Mesenchymal stem cell (in vitro differentiated cells and primary cell): Measurements from ENCODE around the gene FOXC2.
A peak's percentile ranks its signal among the peaks of the same experiment; 100 is the strongest.

ENCODE experiments used
- DNase-seq: peaks from one replicate; pipeline ENCODE4 v3.0.0-alpha.2; 2013
- H2AFZ ChIP-seq: one replicate; pipeline ENCODE4 v1.6.1; 2013; ENCODE audit warnings: low read depth, mild to moderate bottlenecking, control low read depth, inconsistent platforms, low read length, moderate library complexity
- H2AK5ac ChIP-seq: 2 replicates; pipeline ENCODE4 v1.6.1; 2013; ENCODE audit warnings: low read length, moderate library complexity, mild to moderate bottlenecking, inconsistent platforms; ENCODE audit not compliant: severe bottlenecking
- H2BK120ac ChIP-seq: one replicate; pipeline ENCODE4 v1.6.1; 2013; ENCODE audit warnings: low read depth, mild to moderate bottlenecking, inconsistent platforms, low read length, moderate library complexity
- H2BK12ac ChIP-seq, 2 experiments: one replicate each; pipeline ENCODE4 v1.6.1; 2013; ENCODE audit warnings: inconsistent platforms in 2 of 2, low read length in 2 of 2, mild to moderate bottlenecking in 2 of 2, moderate library complexity in 2 of 2, control low read depth in 1 of 2
- H2BK15ac ChIP-seq: one replicate; pipeline ENCODE4 v1.6.1; 2013; ENCODE audit warnings: mild to moderate bottlenecking, low read depth, inconsistent platforms; ENCODE audit not compliant: poor library complexity, severe bottlenecking
- H2BK5ac ChIP-seq: 2 replicates; pipeline ENCODE4 v1.6.1; 2013; ENCODE audit warnings: low read depth, mild to moderate bottlenecking, low read length, control low read depth, inconsistent platforms; ENCODE audit not compliant: poor library complexity, severe bottlenecking
- H3K14ac ChIP-seq, 2 experiments: one replicate each; pipeline ENCODE4 v1.6.1; 2013; ENCODE audit warnings: inconsistent platforms in 2 of 2, low read length in 2 of 2, control low read depth in 1 of 2, mild to moderate bottlenecking in 1 of 2, moderate library complexity in 1 of 2
- H3K18ac ChIP-seq, 2 experiments: one replicate each; pipeline ENCODE4 v1.6.1; 2013; ENCODE audit warnings: inconsistent platforms in 2 of 2, low read length in 2 of 2, control low read depth in 1 of 2, low read depth in 1 of 2, mild to moderate bottlenecking in 1 of 2
- H3K23ac ChIP-seq, 2 experiments: one replicate each; pipeline ENCODE4 v1.6.1; 2013; ENCODE audit warnings: inconsistent platforms in 2 of 2, low read length in 2 of 2, mild to moderate bottlenecking in 2 of 2, moderate library complexity in 2 of 2, control low read depth in 1 of 2
- H3K27ac ChIP-seq: 2 replicates; pipeline ENCODE4 v1.5.1; 2013; ENCODE audit warnings: mild to moderate bottlenecking, moderate library complexity, low read length, control low read depth, inconsistent platforms; ENCODE audit not compliant: poor library complexity, severe bottlenecking
- H3K27me3 ChIP-seq, 2 experiments: 2 replicates each; pipeline versions ENCODE4 v1.6.1 to v1.7.0; 2013; ENCODE audit warnings: low read length in 2 of 2, mild to moderate bottlenecking in 2 of 2, moderate library complexity in 2 of 2, control low read depth in 1 of 2, inconsistent platforms in 1 of 2; ENCODE audit not compliant: control insufficient read depth in 1 of 2, insufficient read depth in 1 of 2
- H3K36me3 ChIP-seq, 2 experiments: 2 replicates each; pipeline versions ENCODE4 v1.6.1 to v1.7.0; 2013; ENCODE audit warnings: low read length in 2 of 2, control low read depth in 1 of 2, inconsistent platforms in 1 of 2, low read depth in 1 of 2, mild to moderate bottlenecking in 1 of 2; ENCODE audit not compliant: insufficient read depth in 2 of 2, control insufficient read depth in 1 of 2
- H3K4ac ChIP-seq, 2 experiments: one replicate each; pipeline ENCODE4 v1.6.1; 2013; ENCODE audit warnings: inconsistent platforms in 2 of 2, low read length in 2 of 2, mild to moderate bottlenecking in 2 of 2, moderate library complexity in 2 of 2, control low read depth in 1 of 2, low read depth in 1 of 2
- H3K4me1 ChIP-seq: 2 replicates; pipeline ENCODE4 v1.6.1; 2013; ENCODE audit warnings: low read depth, low read length, control low read depth; ENCODE audit not compliant: control insufficient read depth, insufficient read depth
- H3K4me2 ChIP-seq: 2 replicates; pipeline ENCODE4 v1.6.1; 2013; ENCODE audit warnings: low read length, mild to moderate bottlenecking, inconsistent platforms; ENCODE audit not compliant: poor library complexity, severe bottlenecking
- H3K4me3 ChIP-seq, 2 experiments: 2 replicates each; pipeline versions ENCODE4 v1.5.1 to v1.7.0; 2013; ENCODE audit warnings: low read length in 2 of 2, mild to moderate bottlenecking in 2 of 2, control low read depth in 1 of 2, low read depth in 1 of 2; ENCODE audit not compliant: insufficient read depth in 1 of 2
- H3K79me1 ChIP-seq: replicated peaks from 2 replicates; pipeline ENCODE4 v1.6.1; 2013; ENCODE audit warnings: mild to moderate bottlenecking, control low read depth, low read length, inconsistent platforms; ENCODE audit not compliant: poor library complexity, severe bottlenecking
- H3K9ac ChIP-seq: 2 replicates; pipeline ENCODE4 v1.7.0; 2013; ENCODE audit warnings: mild to moderate bottlenecking, low read length, moderate library complexity
- H3K9me3 ChIP-seq: 2 replicates; pipeline ENCODE4 v1.7.0; 2013; ENCODE audit warnings: mild to moderate bottlenecking, low read length; ENCODE audit not compliant: control insufficient read depth
- H4K8ac ChIP-seq: one replicate; pipeline ENCODE4 v1.6.1; 2013; ENCODE audit warnings: inconsistent platforms, mild to moderate bottlenecking, low read length, moderate library complexity
- H4K91ac ChIP-seq: one replicate; pipeline ENCODE4 v1.6.1; 2013; ENCODE audit warnings: mild to moderate bottlenecking, low read length, inconsistent platforms
- WGBS: methylation state at CpG from one replicate; pipeline ENCODE4 v1.1.7; 2013; ENCODE audit warnings: mixed read lengths; 5-methylcytosine and 5-hydroxymethylcytosine counted together

The FOXC2 gene

DNA sequence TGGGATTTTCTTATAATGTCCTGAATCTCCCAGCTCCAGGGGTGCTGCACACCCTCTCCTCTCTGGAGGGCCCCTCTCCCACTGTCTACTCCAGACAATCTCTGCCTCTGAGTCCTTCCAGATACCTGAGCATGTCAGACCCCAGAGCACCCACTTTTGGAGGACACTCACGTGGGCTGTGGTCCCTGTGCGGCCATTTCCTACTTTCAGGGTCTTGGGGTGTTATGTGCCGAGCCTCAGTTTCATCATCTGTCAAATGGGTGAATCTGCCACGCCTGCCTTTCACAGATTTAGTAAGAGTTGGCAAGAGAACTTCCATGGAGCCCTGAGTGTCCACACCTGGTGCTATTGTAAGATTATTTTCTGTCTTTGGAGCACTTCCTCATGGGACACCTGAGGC lies 8.0 kb downstream of the FOXC2 start:
- Histone ChIP-seq H2AFZ (no peak overlapping the region), H2BK12ac (peak overlapping the region in 1 of 2 experiments; percentile 38), H3K4me3 (no peak overlapping the region), H4K8ac (no peak overlapping the region), H3K27me3 (peaks cover 0 to 38% of the 10 kb centered on the region in 2 experiments), H3K36me3 (peaks cover 0 to 17% of the 10 kb centered on the region in 2 experiments), H3K27ac (peak overlapping the region; percentile 44), H3K4me2 (no peak overlapping the region), H3K18ac (no peak overlapping the region), H4K91ac (no peak overlapping the region), H3K4me1 (peaks cover 50% of the 10 kb centered on the region), H2BK120ac (no peak overlapping the region), H3K23ac (no peak overlapping the region), H2BK5ac (no peak overlapping the region), H3K9ac (no peak overlapping the region), H3K79me1 (no peaks in the 10 kb centered on the region), H3K9me3 (no peaks in the 10 kb centered on the region), H2AK5ac (peak overlapping the region; percentile 2), H3K4ac (peak overlapping the region in 1 of 2 experiments; percentile 37), H3K14ac (no peak overlapping the region), H2BK15ac (no peak overlapping the region)
- no peak for DNase-seq
- WGBS: 80% methylated on average over 4 of the region's 4 CpGs

DNA sequence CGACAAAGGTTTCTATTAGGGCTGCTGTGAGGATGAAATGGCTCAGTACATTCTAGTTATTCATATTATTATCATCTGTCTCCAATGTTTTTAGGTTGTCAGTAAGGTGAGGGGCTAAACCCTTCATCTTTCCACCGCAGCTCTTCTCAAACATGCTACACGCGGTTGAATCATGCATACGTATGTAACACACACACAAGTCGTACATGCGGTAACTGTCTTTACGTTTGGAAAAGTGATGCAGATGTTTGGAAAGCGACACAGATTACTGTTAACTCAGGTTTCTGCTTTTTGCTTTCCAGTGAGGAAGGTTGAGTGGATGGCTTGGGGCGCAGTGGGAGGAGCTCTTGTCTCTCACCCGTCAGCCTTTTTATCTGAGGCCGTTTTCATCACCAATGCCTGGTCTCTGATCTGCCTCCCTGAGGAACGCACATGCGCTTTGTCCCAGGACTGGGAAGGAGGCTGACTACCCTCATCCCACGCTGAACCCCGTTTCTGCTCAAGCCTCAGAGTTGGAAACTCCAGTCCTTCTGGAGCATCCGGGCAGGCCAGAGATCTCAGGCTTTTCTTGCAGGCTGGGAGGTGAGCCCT lies 8.6 kb downstream of the FOXC2 start:
- WGBS: 59% methylated on average over 16 of the region's 17 CpGs
- Histone ChIP-seq H3K79me1 (no peaks in the 10 kb centered on the region), H2AFZ (no peak overlapping the region)

GRCh38 chr16:86575754-86576557 lies 9.3 kb downstream of the FOXC2 start:
- Histone ChIP-seq H3K27ac (peak overlapping the region; percentile 96), H3K23ac (peak overlapping the region in 1 of 2 experiments; percentile 24), H3K79me1 (no peaks in the 10 kb centered on the region), H3K18ac (peak overlapping the region; percentile 63 to 86), H2BK12ac (peak overlapping the region; percentile 58 to 83), H3K4ac (peak overlapping the region; percentile 82 to 84), H3K9ac (peak overlapping the region; percentile 86), H3K27me3 (peaks cover 0 to 25% of the 10 kb centered on the region in 2 experiments), H2BK5ac (peak overlapping the region; percentile 83), H3K4me2 (peak overlapping the region; percentile 80), H2AK5ac (peak overlapping the region; percentile 21), H4K91ac (peak overlapping the region; percentile 78), H3K4me1 (peaks cover 57% of the 10 kb centered on the region), H3K9me3 (no peaks in the 10 kb centered on the region), H3K36me3 (peaks cover 0 to 16% of the 10 kb centered on the region in 2 experiments), H2BK120ac (no peak overlapping the region), H4K8ac (peak overlapping the region; percentile 74), H2BK15ac (peak overlapping the region; percentile 84), H3K14ac (peak overlapping the region in 1 of 2 experiments; percentile 12), H3K4me3 (peak overlapping the region; percentile 62 to 86), H2AFZ (no peak overlapping the region)
- DNase-seq: peak; percentile 98
- WGBS: under 1% methylated on average over 45 of the region's 54 CpGs

More for the DNA sequence above, 8.6 kb downstream of the FOXC2 start:
- H2BK15ac ChIP-seq: peak overlapping the region; percentile 84
- no peaks in the 10 kb centered on the region for H3K9me3 ChIP-seq
- H2BK12ac ChIP-seq: peak overlapping the region; percentile 56 to 83
- H3K4me3 ChIP-seq: peak overlapping the region in 1 of 2 experiments; percentile 86
- no peak for DNase-seq
- H3K14ac ChIP-seq: peak overlapping the region in 1 of 2 experiments; percentile 80
- peak overlapping the region; percentile 57 for H4K8ac ChIP-seq
- peak overlapping the region; percentile 69 to 87 for H3K18ac ChIP-seq
- H4K91ac ChIP-seq: peak overlapping the region; percentile 88
- peak overlapping the region; percentile 28 to 82 for H3K4ac ChIP-seq
- H3K9ac ChIP-seq: peak overlapping the region; percentile 86
- peak overlapping the region; percentile 80 for H3K27ac ChIP-seq
- H3K4me2 ChIP-seq: peak overlapping the region; percentile 80
- peak overlapping the region in 1 of 2 experiments; percentile 51 for H3K23ac ChIP-seq
- H3K4me1 ChIP-seq: peaks cover 55% of the 10 kb centered on the region
- peaks cover 0 to 17% of the 10 kb centered on the region in 2 experiments for H3K36me3 ChIP-seq
- H3K27me3 ChIP-seq: peaks cover 0 to 33% of the 10 kb centered on the region in 2 experiments
- no peak overlapping the region for H2BK120ac ChIP-seq
- H2BK5ac ChIP-seq: no peak overlapping the region
- peak overlapping the region; percentile 87 for H2AK5ac ChIP-seq
